H9 (cell line): Measurements from ENCODE around the gene VMAC. TPM values are rescaled to one million over a fixed set of nuclear protein-coding genes. Genes with fewer than 3 reads are reported as not detected.

Experiments used
- DNase-seq: peaks from one replicate; pipeline ENCODE4 v3.0.0-alpha.2; 2017
- H2AFZ ChIP-seq: one replicate; pipeline ENCODE4 v1.6.1; 2013; ENCODE audit warnings: mild to moderate bottlenecking, low read length, control low read depth, moderate library complexity
- H2AK5ac ChIP-seq: 2 replicates; pipeline ENCODE4 v1.6.1; 2013; ENCODE audit warnings: low read length, control low read depth, mixed read lengths; ENCODE audit not compliant: insufficient read length
- H2BK120ac ChIP-seq: one replicate; pipeline ENCODE4 v1.6.1; 2013; ENCODE audit warnings: low read depth, mild to moderate bottlenecking, low read length, control low read depth, inconsistent platforms; ENCODE audit not compliant: poor library complexity, severe bottlenecking
- H2BK12ac ChIP-seq: 2 replicates; pipeline ENCODE4 v1.6.1; 2013; ENCODE audit warnings: low read length, control low read depth, mixed read lengths, low read depth; ENCODE audit not compliant: insufficient read length
- H2BK15ac ChIP-seq: 2 replicates; pipeline ENCODE4 v1.6.1; 2013; ENCODE audit warnings: low read depth, low read length, control low read depth
- H2BK20ac ChIP-seq: one replicate; pipeline ENCODE4 v1.6.1; 2013; ENCODE audit warnings: low read depth, mild to moderate bottlenecking, low read length, control low read depth, inconsistent platforms; ENCODE audit not compliant: poor library complexity, severe bottlenecking
- H2BK5ac ChIP-seq: 2 replicates; pipeline ENCODE4 v1.6.1; 2013; ENCODE audit warnings: low read length, control low read depth, mixed read lengths; ENCODE audit not compliant: insufficient read length
- H3K14ac ChIP-seq: 2 replicates; pipeline ENCODE4 v1.6.1; 2013; ENCODE audit warnings: low read length, control low read depth; ENCODE audit not compliant: insufficient read depth
- H3K18ac ChIP-seq: 2 replicates; pipeline ENCODE4 v1.6.1; 2013; ENCODE audit warnings: low read depth, mild to moderate bottlenecking, mixed read lengths, low read length, control low read depth; ENCODE audit not compliant: insufficient read length
- H3K23ac ChIP-seq: 2 replicates; pipeline ENCODE4 v1.6.1; 2013; ENCODE audit warnings: low read length, control low read depth, mixed read lengths, low read depth; ENCODE audit not compliant: insufficient read length
- H3K23me2 ChIP-seq: 2 replicates; pipeline ENCODE4 v1.6.1; 2013; ENCODE audit warnings: low read depth, mild to moderate bottlenecking, mixed read lengths, low read length, control low read depth; ENCODE audit not compliant: insufficient read length, poor library complexity, severe bottlenecking
- H3K27ac ChIP-seq: 2 replicates; pipeline ENCODE4 v1.5.1; 2013; ENCODE audit warnings: low read length, control low read depth, mixed read lengths, low read depth; ENCODE audit not compliant: insufficient read length
- H3K27me3 ChIP-seq: 2 replicates; pipeline ENCODE4 v1.6.1; 2013; ENCODE audit warnings: low read length, control low read depth, inconsistent platforms; ENCODE audit not compliant: insufficient read depth
- H3K4ac ChIP-seq: 2 replicates; pipeline ENCODE4 v1.6.1; 2013; ENCODE audit warnings: low read depth, mild to moderate bottlenecking, control low read depth, inconsistent platforms, low read length, moderate library complexity
- H3K4me1 ChIP-seq: 2 replicates; pipeline ENCODE4 v1.6.1; 2013; ENCODE audit warnings: low read length, control low read depth, inconsistent platforms; ENCODE audit not compliant: insufficient read depth
- H3K4me2 ChIP-seq: 2 replicates; pipeline ENCODE4 v1.6.1; 2013; ENCODE audit warnings: low read length, control low read depth, mixed read lengths; ENCODE audit not compliant: insufficient read length, insufficient read depth
- H3K56ac ChIP-seq: 2 replicates; pipeline ENCODE4 v1.6.1; 2013; ENCODE audit warnings: low read depth, mild to moderate bottlenecking, mixed read lengths, low read length, control low read depth; ENCODE audit not compliant: insufficient read length
- H3K79me1 ChIP-seq: 2 replicates; pipeline ENCODE4 v1.6.1; 2013; ENCODE audit warnings: low read depth, mild to moderate bottlenecking, moderate library complexity, low read length, control low read depth, inconsistent platforms; ENCODE audit not compliant: insufficient read depth, poor library complexity, severe bottlenecking
- H3K79me2 ChIP-seq: 2 replicates; pipeline ENCODE4 v1.6.1; 2013; ENCODE audit warnings: low read length, control low read depth, inconsistent platforms; ENCODE audit not compliant: insufficient read depth
- H3K9ac ChIP-seq: 2 replicates; pipeline ENCODE4 v1.6.1; 2013; ENCODE audit warnings: low read length, control low read depth, mixed read lengths; ENCODE audit not compliant: insufficient read length; ENCODE audit errors: extremely low read depth
- H3K9me3 ChIP-seq: one replicate; pipeline ENCODE4 v1.6.1; 2013; ENCODE audit warnings: low read depth, low read length, inconsistent platforms; ENCODE audit not compliant: control insufficient read depth
- H3T11ph ChIP-seq: one replicate; pipeline ENCODE4 v1.6.1; 2013; ENCODE audit warnings: mild to moderate bottlenecking, low read length, control low read depth, inconsistent platforms
- H4K20me1 ChIP-seq: one replicate; pipeline ENCODE4 v1.6.1; 2013; ENCODE audit not compliant: control insufficient read depth, insufficient read length, insufficient read depth
- H4K5ac ChIP-seq: 2 replicates; pipeline ENCODE4 v1.6.1; 2013; ENCODE audit warnings: low read depth, mild to moderate bottlenecking, mixed read lengths, low read length, control low read depth; ENCODE audit not compliant: insufficient read length
- H4K8ac ChIP-seq: replicated peaks from 2 replicates; pipeline ENCODE4 v1.6.1; 2013; ENCODE audit warnings: low read length, control low read depth, mixed read lengths, low read depth; ENCODE audit not compliant: insufficient read length
- H4K91ac ChIP-seq: 2 replicates; pipeline ENCODE4 v1.6.1; 2013; ENCODE audit warnings: low read depth, mild to moderate bottlenecking, moderate library complexity, mixed read lengths, low read length, control low read depth; ENCODE audit not compliant: insufficient read length
- H3K27ac Mint-ChIP-seq, 3 experiments: 2 replicates in 2 of 3; 3 replicates in 1 of 3; pipeline ENCODE4 v1.8.0; 2020 to 2021; ENCODE audit warnings: mixed read lengths in 3 of 3, mild to moderate bottlenecking in 1 of 3, moderate library complexity in 1 of 3
- H3K27me3 Mint-ChIP-seq: 2 replicates; pipeline ENCODE4 v1.8.0; 2021; ENCODE audit warnings: low read depth, mild to moderate bottlenecking, moderate library complexity, mixed read lengths
- H3K36me3 Mint-ChIP-seq, 3 experiments: 2 replicates in 2 of 3; 3 replicates in 1 of 3; pipeline ENCODE4 v1.8.0; 2020 to 2021; ENCODE audit warnings: low read depth in 3 of 3, mixed read lengths in 3 of 3; ENCODE audit not compliant: insufficient read depth in 1 of 3
- H3K4me1 Mint-ChIP-seq, 2 experiments: 2 replicates each; pipeline ENCODE4 v1.8.0; 2020; ENCODE audit warnings: mixed read lengths in 2 of 2
- H3K4me3 Mint-ChIP-seq, 2 experiments: 2 replicates in 1 of 2; 3 replicates in 1 of 2; pipeline ENCODE4 v1.8.0; 2020 to 2021; ENCODE audit warnings: mild to moderate bottlenecking in 2 of 2, mixed read lengths in 2 of 2, moderate library complexity in 1 of 2
- H3K9me3 Mint-ChIP-seq, 2 experiments: 2 replicates in 1 of 2; 3 replicates in 1 of 2; pipeline ENCODE4 v1.8.0; 2020; ENCODE audit warnings: mild to moderate bottlenecking in 2 of 2, mixed read lengths in 2 of 2, moderate library complexity in 1 of 2
- CTCF ChIP-seq: fragments of 200-600 bp; sonication (generic); conservative IDR thresholded peaks from 3 replicates; pipeline ENCODE4 v1.8.0; 2021; ENCODE audit warnings: antibody characterized with exemption, mild to moderate bottlenecking
- WGBS: extraction: QIAGEN DNeasy Blood & Tissue Kit; methylation state at CpG from one replicate; pipeline ENCODE4 v1.1.7; 2013; ENCODE audit warnings: missing lambda C conversion rate, low lambda C conversion rate, mixed read lengths; ENCODE audit not compliant: insufficient read length; ENCODE audit errors: extremely low coverage; 5-methylcytosine and 5-hydroxymethylcytosine counted together
- total RNA-seq: library from RNA; stranded (reverse); gene quantifications from 2 replicates; pipeline ENCODE4 v1.2.1, GENCODE V29; 2021

Gene VMAC
- total RNA-seq, 1 experiment from 2014 or later = 2.2 TPM

DNA sequence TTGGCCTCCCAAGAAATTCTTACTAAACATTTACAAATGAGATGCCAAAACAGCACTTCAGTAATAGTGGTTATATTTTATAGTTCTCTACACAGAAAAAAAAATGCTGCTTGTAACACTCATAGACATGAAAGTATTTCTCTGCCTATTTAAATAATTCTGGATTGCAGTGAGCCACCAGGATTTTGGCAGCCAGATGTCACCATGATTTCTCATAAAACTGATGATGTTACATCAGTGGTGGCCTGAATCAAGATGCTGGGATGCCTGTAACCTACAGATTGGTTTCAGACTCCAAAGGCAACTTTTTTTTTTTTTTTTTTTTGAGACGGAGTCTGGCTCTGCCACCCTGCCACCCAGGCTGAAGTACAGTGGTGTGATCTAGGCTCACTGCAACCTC lies 6.7 kb downstream of the VMAC start:
- no peak overlapping the region for H3T11ph ChIP-seq
- no peak overlapping the region for H3K14ac ChIP-seq
- no peak for TF ChIP-seq CTCF
- H3K4me2 ChIP-seq = no peak overlapping the region
- Mint-ChIP-seq H3K4me1 (no peaks in the 10 kb centered on the region), H3K9me3 (no peaks in the 10 kb centered on the region), H3K27me3 (no peaks in the 10 kb centered on the region; the same call in 1 of the 2 replicates), H3K27ac (no peak overlapping the region), H3K36me3 (peaks cover 1 to 17% (median 6%) of the 10 kb centered on the region in 3 experiments; a peak in 6 of 7 replicates), H3K4me3 (no peak overlapping the region)
- H3K18ac ChIP-seq = no peak overlapping the region
- H4K5ac ChIP-seq = no peak overlapping the region
- no peak overlapping the region for H2BK5ac ChIP-seq
- H3K27ac ChIP-seq = no peak overlapping the region
- H3K9ac ChIP-seq = no peak overlapping the region
- H3K23me2 ChIP-seq = no peaks in the 10 kb centered on the region
- no peak overlapping the region for H4K91ac ChIP-seq
- DNase-seq = no peak
- no peak overlapping the region for H3K56ac ChIP-seq
- H3K23ac ChIP-seq = no peak overlapping the region
- H3K4ac ChIP-seq = no peak overlapping the region
- no peaks in the 10 kb centered on the region for H3K9me3 ChIP-seq
- no peaks in the 10 kb centered on the region for H3K27me3 ChIP-seq
- no peaks in the 10 kb centered on the region for H4K20me1 ChIP-seq
- WGBS = no CpG with 5 or more reads among the region's 1 CpG
- H3K79me2 ChIP-seq = no peaks in the 10 kb centered on the region
- H2BK20ac ChIP-seq = no peak overlapping the region
- no peak overlapping the region for H2BK15ac ChIP-seq
- H2BK120ac ChIP-seq = no peak overlapping the region
- H4K8ac ChIP-seq = no peak overlapping the region
- H2AK5ac ChIP-seq = no peak overlapping the region
- H3K4me1 ChIP-seq = no peaks in the 10 kb centered on the region
- H3K79me1 ChIP-seq = no peaks in the 10 kb centered on the region
- no peak overlapping the region for H2AFZ ChIP-seq
- H2BK12ac ChIP-seq = no peak overlapping the region
